ENCODE data around the gene CCDC197.

The CCDC197 gene

GRCh38 chr14:93967637-93968250 lies 29.4 kb upstream of the CCDC197 start (continued):
- TF ChIP-seq PRDM10 (tag by site-specific recombination; IDR thresholded peaks at IDR 0.05) (no peak), ZNF23 (tag by site-specific recombination; IDR thresholded peaks at IDR 0.05; ENCODE audit: borderline replicate concordance) (no peak)

DNA sequence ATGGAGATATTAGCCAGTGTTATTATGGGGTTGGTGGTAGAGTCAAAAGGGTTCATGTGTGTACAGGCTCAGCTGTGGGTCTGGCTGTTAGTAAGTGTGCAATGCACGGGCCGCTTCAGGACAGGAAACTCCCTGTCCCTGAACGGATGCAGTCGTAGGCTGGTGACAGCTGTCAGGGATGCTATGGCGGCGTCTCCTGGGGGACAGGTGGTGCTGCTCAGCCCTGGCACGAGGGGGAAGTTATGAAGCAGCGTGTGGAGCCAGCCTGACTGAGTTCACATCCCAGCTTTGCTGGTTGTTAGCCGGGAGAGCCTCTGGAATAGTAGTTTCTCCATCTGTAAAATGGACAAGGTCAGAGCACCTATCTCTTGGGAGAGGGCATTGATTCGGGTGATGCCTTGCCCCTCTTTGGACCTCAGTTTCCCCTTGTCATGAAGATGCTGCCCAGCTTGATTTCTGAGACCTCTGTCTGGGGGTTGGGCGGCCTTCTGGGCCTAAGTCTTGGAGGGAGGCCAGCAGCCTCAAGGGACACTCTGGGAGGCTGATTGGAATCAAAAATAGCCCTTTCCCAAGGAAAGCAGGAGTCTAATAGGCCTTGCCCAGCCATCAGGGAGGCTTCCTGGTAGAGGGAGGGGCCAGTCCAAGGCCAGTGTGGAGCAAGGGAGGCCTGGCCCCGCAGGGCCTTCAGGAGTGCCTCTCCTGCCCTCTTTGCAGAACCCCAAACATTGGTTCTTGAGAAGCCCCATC lies 27.8 kb upstream of the CCDC197 start:
- Histone ChIP-seq H3K36me3 (ENCODE audit: control insufficient read depth in 2 of 2, insufficient read depth in 1 of 2, low read length in 2 of 2) (no peaks in the 10 kb centered on the region), H3K27ac (ENCODE audit: extremely low read depth, low read depth, low read length) (no peak overlapping the region), H3K4me1 (ENCODE audit: control insufficient read depth, insufficient read depth, low read length) (no peaks in the 10 kb centered on the region), H3K4me3 (ENCODE audit: low read depth, low read length) (no peak overlapping the region), H3K9me3 (ENCODE audit: control insufficient read depth, insufficient read depth, low read depth, low read length) (no peaks in the 10 kb centered on the region)
- CTCF ChIA-PET, result interaction anchor here (1.0 to 6.5 kb wide), 3 partner anchors 16 to 412 kb away, joined by 3 to 91 read pairs (median 6); no protein-coding TSS in a partner anchor
- POLR2A ChIA-PET, result no interaction called here
- TF ChIP-seq ZNF416 (tag by site-specific recombination; IDR thresholded peaks at IDR 0.05) (no peak), GLI4 (tag by site-specific recombination; IDR thresholded peaks at IDR 0.05) (no peak), MYNN (tag by site-specific recombination; IDR thresholded peaks at IDR 0.05; ENCODE audit: borderline replicate concordance) (no peak), OSR2 (tag by site-specific recombination; IDR thresholded peaks at IDR 0.05) (no peak), BCL6B (tag by site-specific recombination; IDR thresholded peaks at IDR 0.05) (no peak), GLIS1 (tag by site-specific recombination; IDR thresholded peaks at IDR 0.05) (no peak), KLF10 (tag by site-specific recombination; IDR thresholded peaks at IDR 0.05) (no peak), SETDB1 (IDR thresholded peaks at IDR 0.05; ENCODE audit: insufficient read length, low read length) (no peak), ZNF184 (tag by site-specific recombination; IDR thresholded peaks at IDR 0.05) (no peak), ZNF664 (tag by site-specific recombination; IDR thresholded peaks at IDR 0.05) (no peak), ZNF529 (tag by site-specific recombination; IDR thresholded peaks at IDR 0.05; ENCODE audit: insufficient replicate concordance) (no peak), ZNF266 (tag by site-specific recombination; IDR thresholded peaks at IDR 0.05; ENCODE audit: low read depth) (no peak), ZNF23 (tag by site-specific recombination; IDR thresholded peaks at IDR 0.05; ENCODE audit: borderline replicate concordance) (no peak), ZSCAN18 (tag by site-specific recombination; IDR thresholded peaks at IDR 0.05) (no peak)
- TF ChIP-seq, protein P1, sequence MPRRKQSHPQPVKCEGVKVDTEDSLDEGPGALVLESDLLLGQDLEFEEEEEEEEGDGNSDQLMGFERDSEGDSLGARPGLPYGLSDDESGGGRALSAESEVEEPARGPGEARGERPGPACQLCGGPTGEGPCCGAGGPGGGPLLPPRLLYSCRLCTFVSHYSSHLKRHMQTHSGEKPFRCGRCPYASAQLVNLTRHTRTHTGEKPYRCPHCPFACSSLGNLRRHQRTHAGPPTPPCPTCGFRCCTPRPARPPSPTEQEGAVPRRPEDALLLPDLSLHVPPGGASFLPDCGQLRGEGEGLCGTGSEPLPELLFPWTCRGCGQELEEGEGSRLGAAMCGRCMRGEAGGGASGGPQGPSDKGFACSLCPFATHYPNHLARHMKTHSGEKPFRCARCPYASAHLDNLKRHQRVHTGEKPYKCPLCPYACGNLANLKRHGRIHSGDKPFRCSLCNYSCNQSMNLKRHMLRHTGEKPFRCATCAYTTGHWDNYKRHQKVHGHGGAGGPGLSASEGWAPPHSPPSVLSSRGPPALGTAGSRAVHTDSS (tag by site-specific recombination; IDR thresholded peaks at IDR 0.05), result no peak
